Activated T-helper 1 cell treated with anti-CD3 and anti-CD28 coated beads, Interleukin-12 subunit alpha, Interleukin-12 subunit beta, Interleukin-2, Interleukin-4 antibody, amounts not matched to agents 30 ng/mL and 10 ng/mL and 1 ng/mL, durations not matched to agents 14 hours and 24 hours and 36 hours (primary cell): ENCODE measurements around the gene CASP1. TPM values are rescaled to one million over a fixed set of nuclear protein-coding genes. Genes with fewer than 3 reads are reported as not detected.

Experiments
- DNase-seq: peaks from one replicate; pipeline ENCODE4 v3.0.0; 2021; ENCODE audit warnings: low spot score
- H3K27ac Mint-ChIP-seq: one replicate; pipeline ENCODE4 v1.8.0; 2021; ENCODE audit warnings: mild to moderate bottlenecking, mixed read lengths
- H3K27me3 Mint-ChIP-seq: one replicate; pipeline ENCODE4 v1.8.0; 2022; ENCODE audit warnings: mild to moderate bottlenecking, moderate library complexity, mixed read lengths; ENCODE audit not compliant: insufficient read depth
- H3K36me3 Mint-ChIP-seq: one replicate; pipeline ENCODE4 v1.8.0; 2021; ENCODE audit warnings: low read depth, mixed read lengths
- H3K4me1 Mint-ChIP-seq: one replicate; pipeline ENCODE4 v1.8.0; 2021; ENCODE audit warnings: low read depth, mixed read lengths
- H3K4me3 Mint-ChIP-seq: one replicate; pipeline ENCODE4 v1.8.0; 2021; ENCODE audit warnings: mild to moderate bottlenecking, moderate library complexity, mixed read lengths
- H3K9me3 Mint-ChIP-seq: one replicate; pipeline ENCODE4 v1.8.0; 2021; ENCODE audit warnings: mixed read lengths
- intact Hi-C: fragments of 100-400 bp; cut with micrococcal nuclease; formaldehyde crosslinking; loops from one replicate; pipeline ENCODE4 v1.15.1; 2024
- total RNA-seq: library from RNA; stranded (reverse); gene quantifications from 2 replicates; pipeline ENCODE4 v1.2.3, GENCODE V29; 2022

Gene CASP1
- total RNA-seq, 1 donor from 2014 or later = 21.1 TPM

- DNase-seq = no peak
- peaks cover 4% of the 10 kb centered on the region for H3K27me3 Mint-ChIP-seq
- no peak overlapping the region for H3K27ac Mint-ChIP-seq
- no peaks in the 10 kb centered on the region for H3K9me3 Mint-ChIP-seq
- peaks cover 6% of the 10 kb centered on the region for H3K4me1 Mint-ChIP-seq
- intact Hi-C loops = loop anchor here (1.0 kb wide), 1 partner anchor 391 kb away; no protein-coding TSS in a partner anchor
- no peaks in the 10 kb centered on the region for H3K36me3 Mint-ChIP-seq
- no peak overlapping the region for H3K4me3 Mint-ChIP-seq
Observed at GRCh38 chr11:105000167-105000566, 34.8 kb downstream of the CASP1 start.

- Mint-ChIP-seq H3K9me3 (no peaks in the 10 kb centered on the region), H3K27me3 (peaks cover 4% of the 10 kb centered on the region), H3K36me3 (no peaks in the 10 kb centered on the region), H3K4me1 (peaks cover 6% of the 10 kb centered on the region), H3K27ac (no peak overlapping the region), H3K4me3 (no peak overlapping the region)
- intact Hi-C loops = loop anchor here (1.0 kb wide), 1 partner anchor 390 kb away; no protein-coding TSS in a partner anchor
- no peak for DNase-seq
Observed at GRCh38 chr11:104999721-105000120, 35.2 kb downstream of the CASP1 start.

GRCh38 chr11:104997288-104997687 is 37.7 kb downstream of the CASP1 start:
- intact Hi-C loops = no loop called here
- Mint-ChIP-seq H3K4me1 (peaks cover 6% of the 10 kb centered on the region), H3K36me3 (no peaks in the 10 kb centered on the region), H3K27ac (no peak overlapping the region), H3K9me3 (peaks cover 4% of the 10 kb centered on the region), H3K4me3 (no peak overlapping the region), H3K27me3 (peaks cover 4% of the 10 kb centered on the region)
- no peak for DNase-seq

GRCh38 chr11:104995001-104995408 is 39.9 kb downstream of the CASP1 start:
- Mint-ChIP-seq H3K4me1 (no peaks in the 10 kb centered on the region), H3K36me3 (no peaks in the 10 kb centered on the region)
- intact Hi-C loops = no loop called here

GRCh38 chr11:104992781-104993180 is 42.2 kb downstream of the CASP1 start:
- intact Hi-C loops = no loop called here
- no peak for DNase-seq
- H3K4me1 Mint-ChIP-seq = no peaks in the 10 kb centered on the region
- H3K27ac Mint-ChIP-seq = no peak overlapping the region
- H3K27me3 Mint-ChIP-seq = peaks cover 10% of the 10 kb centered on the region
- H3K4me3 Mint-ChIP-seq = no peak overlapping the region
- H3K36me3 Mint-ChIP-seq = no peaks in the 10 kb centered on the region
- peaks cover 10% of the 10 kb centered on the region for H3K9me3 Mint-ChIP-seq

More at GRCh38 chr11:104995001-104995408, 39.9 kb downstream of the CASP1 start:
- Mint-ChIP-seq H3K27me3 (peaks cover 4% of the 10 kb centered on the region), H3K27ac (no peak overlapping the region), H3K4me3 (no peak overlapping the region), H3K9me3 (peaks cover 4% of the 10 kb centered on the region)
- no peak for DNase-seq

- Mint-ChIP-seq H3K9me3 (peaks cover 17% of the 10 kb centered on the region), H3K4me3 (no peak overlapping the region), H3K27ac (no peak overlapping the region), H3K4me1 (no peaks in the 10 kb centered on the region), H3K36me3 (no peaks in the 10 kb centered on the region), H3K27me3 (peaks cover 10% of the 10 kb centered on the region)
- intact Hi-C loops = no loop called here
- DNase-seq = no peak
Observed at GRCh38 chr11:104991994-104992393, 43.0 kb downstream of the CASP1 start.

GRCh38 chr11:104984808-104985207 is 50.1 kb downstream of the CASP1 start:
- intact Hi-C loops = no loop called here
- no peaks in the 10 kb centered on the region for H3K36me3 Mint-ChIP-seq
- H3K9me3 Mint-ChIP-seq = peaks cover 18% of the 10 kb centered on the region
- no peaks in the 10 kb centered on the region for H3K4me1 Mint-ChIP-seq
- H3K27ac Mint-ChIP-seq = no peak overlapping the region
- H3K27me3 Mint-ChIP-seq = peaks cover 6% of the 10 kb centered on the region
- no peak for DNase-seq
- no peak overlapping the region for H3K4me3 Mint-ChIP-seq

GRCh38 chr11:104979839-104980238 is 55.1 kb downstream of the CASP1 start:
- Mint-ChIP-seq H3K27ac (no peak overlapping the region), H3K4me3 (no peak overlapping the region), H3K4me1 (no peaks in the 10 kb centered on the region), H3K36me3 (no peaks in the 10 kb centered on the region), H3K27me3 (no peaks in the 10 kb centered on the region), H3K9me3 (peaks cover 4% of the 10 kb centered on the region)
- intact Hi-C loops = no loop called here
- no peak for DNase-seq

Other genes starting within 250 kb of the CASP1 start
- not detected in 2 replicates for gene CASP12, start 136.7 kb downstream of the CASP1 start, total RNA-seq
- 32.9 and 34.0 TPM in 2 replicates for gene CASP4, start 66.6 kb downstream of the CASP1 start, total RNA-seq
- gene CASP5, start 12.0 kb downstream of the CASP1 start, total RNA-seq = not detected in 2 replicates
- 9.5 and 10.5 TPM in 2 replicates for gene CARD16, start 10.2 kb upstream of the CASP1 start, total RNA-seq
- not detected in 2 replicates for gene CARD18, start 104.6 kb upstream of the CASP1 start, total RNA-seq